ENCODE data around the gene CCDC73.
"Not testable (repeated sequence)": the region's sequence is repeated elsewhere in the genome, so short reads cannot be mapped to it uniquely, and the experiment has no call there.

CCDC73 gene

GRCh38 chr11:32796425-32796824 lies 2.0 kb upstream of the CCDC73 start:
- H3K27ac ChIP-seq: no peak overlapping the region
- no peak for TF ChIP-seq CTCF (conservative IDR thresholded peaks at IDR 0.05)

- peak; percentile 81 for TF ChIP-seq CTCF (conservative IDR thresholded peaks at IDR 0.05)
- no peak overlapping the region for H3K27ac ChIP-seq
Measured at GRCh38 chr11:32792948-32793475, 1.4 kb downstream of the CCDC73 start.

GRCh38 chr11:32792111-32792947 lies 2.1 kb downstream of the CCDC73 start:
- H3K27ac ChIP-seq: no peak overlapping the region
- no peak for TF ChIP-seq CTCF (conservative IDR thresholded peaks at IDR 0.05)

GRCh38 chr11:32790916-32791315 lies 3.5 kb downstream of the CCDC73 start:
- no peak overlapping the region for H3K27ac ChIP-seq
- no peak for TF ChIP-seq CTCF (conservative IDR thresholded peaks at IDR 0.05)

- TF ChIP-seq CTCF (conservative IDR thresholded peaks at IDR 0.05): no peak
- H3K27ac ChIP-seq: no peak overlapping the region
Measured at GRCh38 chr11:32786811-32787210, 7.7 kb downstream of the CCDC73 start.

- no peak overlapping the region for H3K27ac ChIP-seq
- TF ChIP-seq CTCF (conservative IDR thresholded peaks at IDR 0.05): no peak
Measured at GRCh38 chr11:32785262-32785661, 9.2 kb downstream of the CCDC73 start.

GRCh38 chr11:32781721-32782120 lies 12.7 kb downstream of the CCDC73 start:
- H3K27ac ChIP-seq: no peak overlapping the region
- TF ChIP-seq CTCF (conservative IDR thresholded peaks at IDR 0.05): no peak

- not testable (repeated sequence) for H3K27ac ChIP-seq
Measured at GRCh38 chr11:32780839-32781238, 13.6 kb downstream of the CCDC73 start.
